SU-DHL-6 (cell line): Measurements from ENCODE around the gene IL10RA.
A peak's percentile ranks its signal among the peaks of the same experiment; 100 is the strongest.
"Not testable (repeated sequence)": the region's sequence is repeated elsewhere in the genome, so short reads cannot be mapped to it uniquely, and the experiment has no call there.

Experiments used
- H2AFZ ChIP-seq: fragments of 200-600 bp; sonication (generic); 2 replicates; pipeline ENCODE4 v1.6.1; 2014; ENCODE audit warnings: low read depth, mild to moderate bottlenecking, moderate library complexity, mixed read lengths, antibody characterized with exemption, low read length; ENCODE audit not compliant: severe bottlenecking
- H3F3A ChIP-seq: fragments of 200-600 bp; shearing (Covaris generic); 2 replicates; pipeline ENCODE4 v1.6.0; 2016; ENCODE audit warnings: antibody characterized with exemption, mild to moderate bottlenecking; ENCODE audit not compliant: insufficient read depth
- H3K27ac ChIP-seq: fragments of 200-600 bp; sonication (generic); 2 replicates; pipeline ENCODE4 v1.5.1; 2016; ENCODE audit warnings: low read depth, mild to moderate bottlenecking, low read length, moderate library complexity, mixed read lengths
- H3K27me3 ChIP-seq: fragments of 200-600 bp; sonication (generic), shearing (Covaris generic); 2 replicates; pipeline ENCODE4 v1.6.0; 2014; ENCODE audit warnings: mild to moderate bottlenecking, low read length
- H3K36me3 ChIP-seq: fragments of 200-600 bp; sonication (generic); 2 replicates; pipeline ENCODE4 v1.6.1; 2014; ENCODE audit warnings: mild to moderate bottlenecking, low read length, mixed read lengths
- H3K4me2 ChIP-seq: fragments of 300-600, 200-600 bp; shearing (Covaris generic), sonication (generic); 2 replicates; pipeline ENCODE4 v1.6.0; 2014; ENCODE audit warnings: low read length, low read depth, mild to moderate bottlenecking; ENCODE audit not compliant: poor library complexity, severe bottlenecking
- H3K4me3 ChIP-seq: fragments of 200-600 bp; sonication (generic); 2 replicates; pipeline ENCODE4 v1.5.1; 2014; ENCODE audit warnings: antibody characterized with exemption, low read length, mild to moderate bottlenecking, mixed read lengths; ENCODE audit not compliant: insufficient read depth, poor library complexity, severe bottlenecking
- H3K79me2 ChIP-seq: fragments of 200-600 bp; sonication (generic); 2 replicates; pipeline ENCODE4 v1.6.1; 2014; ENCODE audit warnings: mild to moderate bottlenecking, low read length, moderate library complexity; ENCODE audit not compliant: insufficient read depth
- H3K9ac ChIP-seq: fragments of 200-600 bp; sonication (generic); 2 replicates; pipeline ENCODE4 v1.7.0; 2014; ENCODE audit warnings: mild to moderate bottlenecking, low read length
- H3K9me2 ChIP-seq: fragments of 200-600 bp; sonication (generic); replicated peaks from 2 replicates; pipeline ENCODE4 v1.6.1; 2014; ENCODE audit warnings: low read length; ENCODE audit not compliant: insufficient read depth
- H3K9me3 ChIP-seq: fragments of 200-600 bp; sonication (generic); 2 replicates; pipeline ENCODE4 v1.6.1; 2014; ENCODE audit warnings: low read length, mixed read lengths; ENCODE audit not compliant: insufficient read depth
- H4K20me1 ChIP-seq: fragments of 200-600 bp; sonication (generic); 2 replicates; pipeline ENCODE4 v1.6.1; 2014; ENCODE audit warnings: low read depth, mild to moderate bottlenecking, antibody characterized with exemption, low read length, moderate library complexity, mixed read lengths
- EZH2phosphoT487 ChIP-seq: fragments of 200-600 bp; sonication (generic), shearing (Covaris generic); conservative IDR thresholded peaks from 2 replicates; pipeline ENCODE4 v1.6.1; 2018; ENCODE audit warnings: mild to moderate bottlenecking, antibody characterized with exemption, low read length, moderate library complexity, mixed read lengths
- TF ChIP-seq, protein P1 (sequence below): fragments of 200-600 bp; sonication (generic); IDR thresholded peaks from one replicate; pipeline ENCODE4 v1.5.1; 2017; ENCODE audit warnings: antibody characterized with exemption, mild to moderate bottlenecking, low read length, moderate library complexity; ENCODE audit not compliant: insufficient read depth, poor library complexity, severe bottlenecking

Gene IL10RA

DNA sequence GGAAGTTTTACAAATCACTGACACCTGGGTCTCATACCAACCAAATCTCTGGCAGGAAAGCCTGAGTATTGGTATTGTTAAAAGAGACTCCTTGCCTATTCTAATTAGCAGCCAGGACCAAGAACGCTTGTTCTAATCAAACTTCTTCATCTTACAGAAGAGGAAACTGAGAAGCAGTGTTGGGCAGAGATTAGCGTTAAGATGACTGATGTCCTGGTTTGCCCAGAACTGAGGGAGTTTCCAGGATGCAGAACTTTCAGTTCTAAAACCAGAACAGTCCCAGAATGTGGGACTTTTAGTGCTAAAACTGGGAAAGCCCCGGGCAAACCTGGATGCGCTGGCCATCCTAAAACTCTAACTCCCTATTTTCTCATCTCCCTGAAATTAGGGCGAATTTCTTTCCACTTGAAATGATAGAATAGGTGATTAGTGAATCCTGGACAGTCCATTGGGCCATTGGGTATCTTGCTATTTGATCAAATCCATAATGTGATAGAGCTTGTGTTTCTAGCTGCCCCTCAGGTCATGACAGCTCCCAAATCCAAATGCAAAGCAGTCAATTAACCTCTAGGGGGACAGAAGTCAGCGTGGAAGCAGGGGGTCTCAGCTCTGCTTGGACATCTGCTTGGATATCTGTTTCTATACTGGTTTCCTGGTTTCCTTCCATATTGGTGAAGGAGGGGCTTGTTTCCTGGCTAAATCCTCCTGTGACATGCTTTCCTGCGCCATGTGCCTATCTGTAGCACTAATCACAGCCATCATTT is 41.0 kb upstream of the IL10RA start:
- Histone ChIP-seq H3K9me2 (no peaks in the 10 kb centered on the region), H3K4me2 (no peak overlapping the region), H3K9ac (no peak overlapping the region), H3K27me3 (no peaks in the 10 kb centered on the region), H3F3A (no peaks in the 10 kb centered on the region), H3K4me3 (no peak overlapping the region), H2AFZ (no peak overlapping the region), H3K79me2 (no peaks in the 10 kb centered on the region), H3K27ac (no peak overlapping the region), H3K36me3 (no peaks in the 10 kb centered on the region), H4K20me1 (no peaks in the 10 kb centered on the region), H3K9me3 (no peaks in the 10 kb centered on the region)
- TF ChIP-seq EZH2phosphoT487, result no peak
- TF ChIP-seq, protein P1, sequence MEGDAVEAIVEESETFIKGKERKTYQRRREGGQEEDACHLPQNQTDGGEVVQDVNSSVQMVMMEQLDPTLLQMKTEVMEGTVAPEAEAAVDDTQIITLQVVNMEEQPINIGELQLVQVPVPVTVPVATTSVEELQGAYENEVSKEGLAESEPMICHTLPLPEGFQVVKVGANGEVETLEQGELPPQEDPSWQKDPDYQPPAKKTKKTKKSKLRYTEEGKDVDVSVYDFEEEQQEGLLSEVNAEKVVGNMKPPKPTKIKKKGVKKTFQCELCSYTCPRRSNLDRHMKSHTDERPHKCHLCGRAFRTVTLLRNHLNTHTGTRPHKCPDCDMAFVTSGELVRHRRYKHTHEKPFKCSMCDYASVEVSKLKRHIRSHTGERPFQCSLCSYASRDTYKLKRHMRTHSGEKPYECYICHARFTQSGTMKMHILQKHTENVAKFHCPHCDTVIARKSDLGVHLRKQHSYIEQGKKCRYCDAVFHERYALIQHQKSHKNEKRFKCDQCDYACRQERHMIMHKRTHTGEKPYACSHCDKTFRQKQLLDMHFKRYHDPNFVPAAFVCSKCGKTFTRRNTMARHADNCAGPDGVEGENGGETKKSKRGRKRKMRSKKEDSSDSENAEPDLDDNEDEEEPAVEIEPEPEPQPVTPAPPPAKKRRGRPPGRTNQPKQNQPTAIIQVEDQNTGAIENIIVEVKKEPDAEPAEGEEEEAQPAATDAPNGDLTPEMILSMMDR, result no peak

GRCh38 chr11:117946156-117946841 is 39.9 kb upstream of the IL10RA start:
- Histone ChIP-seq H3K27me3 (no peaks in the 10 kb centered on the region), H4K20me1 (no peaks in the 10 kb centered on the region), H3K9me3 (no peaks in the 10 kb centered on the region), H3F3A (peaks cover 8% of the 10 kb centered on the region; the same call in 1 of the 2 replicates), H3K9ac (no peak overlapping the region), H2AFZ (no peak overlapping the region), H3K27ac (no peak overlapping the region), H3K9me2 (no peaks in the 10 kb centered on the region), H3K4me2 (no peak overlapping the region), H3K79me2 (no peaks in the 10 kb centered on the region), H3K36me3 (no peaks in the 10 kb centered on the region), H3K4me3 (no peak overlapping the region)
- TF ChIP-seq, protein P1, result no peak
- TF ChIP-seq EZH2phosphoT487, result no peak

GRCh38 chr11:117946842-117947526 is 39.2 kb upstream of the IL10RA start:
- Histone ChIP-seq H3K9me2 (no peaks in the 10 kb centered on the region), H3K4me2 (no peak overlapping the region), H3K79me2 (no peaks in the 10 kb centered on the region), H3K9me3 (no peaks in the 10 kb centered on the region), H3F3A (peaks cover 8% of the 10 kb centered on the region; the same call in 1 of the 2 replicates), H3K27me3 (no peaks in the 10 kb centered on the region), H4K20me1 (no peaks in the 10 kb centered on the region), H3K4me3 (no peak overlapping the region), H3K27ac (no peak overlapping the region), H3K9ac (no peak overlapping the region), H3K36me3 (no peaks in the 10 kb centered on the region), H2AFZ (no peak overlapping the region)
- TF ChIP-seq, protein P1, result peak; percentile 90
- TF ChIP-seq EZH2phosphoT487, result no peak

- not testable (repeated sequence) for H3K27me3 ChIP-seq
These were observed 38.4 kb upstream of the IL10RA start for GRCh38 chr11:117947751-117948150.

DNA sequence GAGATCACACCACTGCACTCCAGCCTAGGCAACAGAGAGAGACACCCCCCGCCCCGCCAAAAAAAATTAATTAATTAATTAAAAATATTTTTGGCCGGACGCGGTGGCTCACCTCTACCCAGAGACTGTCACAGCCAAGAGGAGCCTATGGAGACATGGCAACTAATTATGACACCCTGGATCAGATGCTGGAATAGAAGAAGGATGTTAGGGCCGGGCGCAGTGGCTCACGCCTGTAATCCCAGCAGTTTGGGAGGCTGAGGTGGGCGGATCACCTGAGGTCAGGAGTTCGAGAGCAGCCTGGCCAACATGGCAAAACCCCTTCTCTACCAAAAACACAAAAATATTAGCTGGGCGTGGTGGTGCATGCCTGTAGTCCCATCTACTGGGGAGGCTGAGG is 37.7 kb upstream of the IL10RA start:
- H3K79me2 ChIP-seq, H4K20me1 ChIP-seq, H3K9me2 ChIP-seq, H3K36me3 ChIP-seq, H2AFZ ChIP-seq, H3F3A ChIP-seq, H3K9me3 ChIP-seq, H3K4me3 ChIP-seq, H3K4me2 ChIP-seq, H3K27ac ChIP-seq, H3K27me3 ChIP-seq, H3K9ac ChIP-seq: not testable (repeated sequence)

More at GRCh38 chr11:117947751-117948150, 38.4 kb upstream of the IL10RA start:
- not testable (repeated sequence) for H3K27ac ChIP-seq, H3K79me2 ChIP-seq, H3K9me2 ChIP-seq, H3F3A ChIP-seq, H3K36me3 ChIP-seq, H4K20me1 ChIP-seq, H3K4me3 ChIP-seq, H3K9ac ChIP-seq, H2AFZ ChIP-seq, H3K4me2 ChIP-seq, H3K9me3 ChIP-seq
